SK-N-SH (cell line): ENCODE data around the gene FNDC3B. TPM values are rescaled to one million over a fixed set of nuclear protein-coding genes. Genes with fewer than 3 reads are reported as not detected.

Source experiments
- CTCF ChIA-PET: fragments of 300-600, 350-600 bp; formaldehyde crosslinking; extraction: SDS; loops from one replicate; lab custom pipeline; 2021; lab: Yijun Ruan, JAX
- POLR2A ChIA-PET: fragments of 350-600 bp; sonication (Branson Sonifier 250); formaldehyde crosslinking; extraction: SDS; loops from one replicate; lab custom pipeline; 2020; ENCODE audit warnings: antibody characterized with exemption, inconsistent platforms; lab: Yijun Ruan, JAX
- DNase-seq: peaks from one replicate; pipeline ENCODE4 v3.0.0; 2012
- H2AFZ ChIP-seq: fragments of 200-600 bp; sonication (generic); 2 replicates; pipeline ENCODE4 v1.8.1; 2016; ENCODE audit warnings: antibody characterized with exemption, mild to moderate bottlenecking, low read depth
- H3F3A ChIP-seq: fragments of 200-600 bp; sonication (generic); replicated peaks from 2 replicates; pipeline ENCODE3; 2016; ENCODE audit warnings: antibody characterized with exemption, mild to moderate bottlenecking; ENCODE audit not compliant: insufficient read depth
- H3K27ac ChIP-seq, 2 experiments: fragments of 200-500 bp in 1 of 2; fragments of 200-600 bp in 1 of 2; sonication (Bioruptor generic) in 1 of 2; sonication (generic), shearing (Covaris generic) in 1 of 2; 2 replicates each; pipeline versions ENCODE4 v1.5.1 to v1.6.1; 2014 to 2016; ENCODE audit warnings: low read depth in 2 of 2, inconsistent platforms in 1 of 2, low read length in 1 of 2, mild to moderate bottlenecking in 1 of 2, mixed read lengths in 1 of 2
- H3K27me3 ChIP-seq: fragments of 200-600 bp; sonication (generic), shearing (Covaris generic); 2 replicates; pipeline ENCODE4 v1.6.1; 2016; ENCODE audit warnings: mixed run types; ENCODE audit not compliant: insufficient read depth
- H3K36me3 ChIP-seq, 2 experiments: fragments of 200-500 bp in 1 of 2; fragments of 200-600 bp in 1 of 2; sonication (Bioruptor generic) in 1 of 2; sonication (generic) in 1 of 2; replicated peaks in 1 of 2; 2 replicates each; pipeline versions ENCODE3 to v1.5.1; 2014 to 2016; ENCODE audit warnings: low read length in 1 of 2, mild to moderate bottlenecking in 1 of 2; ENCODE audit not compliant: insufficient read depth in 2 of 2, control insufficient read depth in 1 of 2
- H3K4me1 ChIP-seq, 2 experiments: fragments of 200-500 bp in 1 of 2; fragments of 200-600 bp in 1 of 2; sonication (Bioruptor generic) in 1 of 2; sonication (generic), shearing (Covaris generic) in 1 of 2; 2 replicates each; pipeline versions ENCODE4 v1.5.1 to v1.6.1; 2014 to 2016; ENCODE audit warnings: low read depth in 1 of 2, low read length in 1 of 2, mixed run types in 1 of 2; ENCODE audit not compliant: insufficient read depth in 2 of 2, control insufficient read depth in 1 of 2
- H3K4me2 ChIP-seq: fragments of 200-600 bp; sonication (generic), shearing (Covaris generic); 2 replicates; pipeline ENCODE4 v1.6.1; 2017; ENCODE audit warnings: mixed run types
- H3K4me3 ChIP-seq, 2 experiments: fragments of 200-500 bp in 1 of 2; fragments of 200-600 bp in 1 of 2; sonication (Bioruptor generic) in 1 of 2; sonication (generic), shearing (Covaris generic) in 1 of 2; 2 replicates each; pipeline versions ENCODE4 v1.5.1 to v1.8.1; 2014 to 2016; ENCODE audit warnings: low read depth in 2 of 2, inconsistent platforms in 1 of 2, low read length in 1 of 2, mild to moderate bottlenecking in 1 of 2, mixed read lengths in 1 of 2, moderate library complexity in 1 of 2
- H3K79me2 ChIP-seq: fragments of 200-600 bp; sonication (generic); 2 replicates; pipeline ENCODE4 v1.8.1; 2017; ENCODE audit warnings: mild to moderate bottlenecking; ENCODE audit not compliant: insufficient read depth
- H3K9ac ChIP-seq: fragments of 200-600 bp; sonication (generic); 2 replicates; pipeline ENCODE4 v1.6.1; 2017; ENCODE audit warnings: mixed run types
- H3K9me2 ChIP-seq: fragments of 200-600 bp; sonication (generic); 2 replicates; pipeline ENCODE4 v1.6.1; 2017; ENCODE audit warnings: mixed run types
- H3K9me3 ChIP-seq: fragments of 200-600 bp; sonication (generic); 2 replicates; pipeline ENCODE4 v1.6.1; 2017; ENCODE audit warnings: mixed run types, mild to moderate bottlenecking, moderate library complexity
- H4K20me1 ChIP-seq: fragments of 200-600 bp; sonication (generic); 2 replicates; pipeline ENCODE4 v1.6.1; 2017; ENCODE audit warnings: mild to moderate bottlenecking, mixed run types; ENCODE audit not compliant: insufficient read depth
- CTCF ChIP-seq: fragments of 200-600 bp; sonication (generic); IDR thresholded peaks from 2 replicates; pipeline ENCODE4 v1.6.1; 2017; ENCODE audit warnings: antibody characterized with exemption, mild to moderate bottlenecking, moderate library complexity
- EP300 ChIP-seq, 2 experiments: IDR thresholded peaks; 2 replicates each; pipeline versions ENCODE4 v1.4.0 to v1.6.1; 2012; ENCODE audit warnings: borderline replicate concordance in 1 of 2, low read depth in 1 of 2, low read length in 1 of 2
- FOSL2 ChIP-seq: IDR thresholded peaks from 2 replicates; pipeline ENCODE4 v1.4.0; 2012; ENCODE audit warnings: low read depth, mild to moderate bottlenecking, moderate library complexity, borderline replicate concordance
- GATA2 ChIP-seq: sonication (generic); formaldehyde crosslinking; IDR thresholded peaks from 2 replicates; pipeline ENCODE4 v1.5.0; 2020; ENCODE audit warnings: mild to moderate bottlenecking, missing genetic modification reagents
- MAX ChIP-seq: IDR thresholded peaks from 2 replicates; pipeline ENCODE4 v1.4.0; 2012; ENCODE audit warnings: low read depth
- MEF2A ChIP-seq: IDR thresholded peaks from 2 replicates; pipeline ENCODE4 v1.4.0; 2012; ENCODE audit warnings: low read depth, borderline replicate concordance
- NFIC ChIP-seq: IDR thresholded peaks from 2 replicates; pipeline ENCODE4 v1.4.0; 2012; ENCODE audit warnings: borderline replicate concordance
- NRF1 ChIP-seq: IDR thresholded peaks from 2 replicates; pipeline ENCODE4 v1.6.1; 2012; ENCODE audit warnings: low read depth, mild to moderate bottlenecking, low read length
- RAD21 ChIP-seq: IDR thresholded peaks from 2 replicates; pipeline ENCODE4 v1.6.1; 2012; ENCODE audit warnings: mild to moderate bottlenecking, low read length
- RCOR1 ChIP-seq: fragments of 150-350 bp; IDR thresholded peaks from 2 replicates; pipeline ENCODE4 v1.6.1; 2017; ENCODE audit warnings: antibody characterized with exemption, low read length
- RFX5 ChIP-seq: IDR thresholded peaks from 2 replicates; pipeline ENCODE4 v1.6.1; 2012; ENCODE audit warnings: mild to moderate bottlenecking, improper control_type of control experiment, low read length
- RXRA ChIP-seq: IDR thresholded peaks from 2 replicates; pipeline ENCODE4 v1.4.0; 2012; ENCODE audit warnings: low read depth, mild to moderate bottlenecking, borderline replicate concordance
- SIN3A ChIP-seq: IDR thresholded peaks from 2 replicates; pipeline ENCODE4 v1.6.1; 2012; ENCODE audit warnings: low read depth, mild to moderate bottlenecking, low read length, moderate library complexity, borderline replicate concordance
- TCF12 ChIP-seq: IDR thresholded peaks from 2 replicates; pipeline ENCODE4 v1.4.0; 2012
- TEAD4 ChIP-seq: IDR thresholded peaks from 2 replicates; pipeline ENCODE4 v1.4.0; 2012; ENCODE audit warnings: mild to moderate bottlenecking, borderline replicate concordance; ENCODE audit not compliant: insufficient read depth
- USF2 ChIP-seq: fragments of 150-350 bp; IDR thresholded peaks from 2 replicates; pipeline ENCODE4 v1.6.1; 2017; ENCODE audit warnings: antibody characterized with exemption, low read length, low read depth, borderline replicate concordance
- WGBS: methylation state at CpG from one replicate; pipeline ENCODE4 v1.1.6; 2017; ENCODE audit warnings: low lambda C conversion rate; 5-methylcytosine and 5-hydroxymethylcytosine counted together
- polyA plus RNA-seq, 3 experiments: library from polyadenylated mRNA; depleted of rRNA; stranded (reverse); fragments of >200 nt; gene quantifications; 2 replicates each; pipeline ENCODE4 v1.2.3, GENCODE V29; 2012

FNDC3B gene
- polyA plus RNA-seq, 1 of the 3 experiments (the other 2 are of a cell fraction): 10.4 TPM

GRCh38 chr3:172233474-172234277, 194.3 kb downstream of the FNDC3B start:
- Histone ChIP-seq H2AFZ (no peak overlapping the region), H4K20me1 (peaks cover 22% of the 10 kb centered on the region), H3K9ac (no peak overlapping the region), H3K4me3 (no peak overlapping the region), H3K9me3 (no peaks in the 10 kb centered on the region), H3K4me1 (no peaks in the 10 kb centered on the region), H3K27me3 (no peaks in the 10 kb centered on the region), H3K36me3 (peaks cover 4 to 42% of the 10 kb centered on the region in 2 experiments), H3K79me2 (peaks cover 85% of the 10 kb centered on the region), H3K9me2 (no peaks in the 10 kb centered on the region), H3F3A (peaks cover 8% of the 10 kb centered on the region), H3K27ac (no peak overlapping the region), H3K4me2 (no peak overlapping the region)
- TF ChIP-seq RFX5: no peak
- TF ChIP-seq FOSL2: no peak
- TF ChIP-seq TEAD4: no peak
- no peak for TF ChIP-seq RCOR1
- TF ChIP-seq MAX: no peak
- TF ChIP-seq CTCF: no peak
- no peak for TF ChIP-seq NFIC
- TF ChIP-seq EP300 (IDR thresholded peaks at IDR 0.05; ENCODE audit: borderline replicate concordance in 1 of 2, low read depth in 1 of 2, low read length in 1 of 2): no peak
- no peak for TF ChIP-seq RXRA
- no peak for TF ChIP-seq USF2
- no peak for TF ChIP-seq RAD21
- POLR2A ChIA-PET: no interaction called here
- WGBS: 95% methylated on average over 8 of the region's 8 CpGs
- CTCF ChIA-PET: no interaction called here
- no peak for DNase-seq

- Histone ChIP-seq H3K4me3 (no peak overlapping the region), H3K79me2 (peaks cover 83% of the 10 kb centered on the region), H2AFZ (no peak overlapping the region), H4K20me1 (peaks cover 22% of the 10 kb centered on the region), H3K27ac (no peak overlapping the region), H3K9ac (no peak overlapping the region), H3K4me1 (peaks cover 2 to 6% of the 10 kb centered on the region in 2 experiments; a peak in 2 of 4 replicates), H3F3A (peaks cover 8% of the 10 kb centered on the region), H3K9me3 (no peaks in the 10 kb centered on the region), H3K27me3 (no peaks in the 10 kb centered on the region), H3K36me3 (peaks cover 4 to 43% of the 10 kb centered on the region in 2 experiments)
- DNase-seq: no peak
- POLR2A ChIA-PET: no interaction called here
- CTCF ChIA-PET: no interaction called here
- TF ChIP-seq MEF2A (no peak), RXRA (no peak), NRF1 (no peak), CTCF (no peak), GATA2 (no peak), SIN3A (no peak), TCF12 (no peak), TEAD4 (no peak)
- TF ChIP-seq, all 33 proteins: peak for 0
- no peak overlapping the region for H3K4me2 ChIP-seq
- H3K9me2 ChIP-seq: no peaks in the 10 kb centered on the region
Measured at GRCh38 chr3:172235698-172236097, 196.3 kb downstream of the FNDC3B start.
